BE2C (cell line): Measurements from ENCODE around the gene SH3RF1. TPM values are rescaled to one million over a fixed set of nuclear protein-coding genes. Genes with fewer than 3 reads are reported as not detected.

Experiments used
- DNase-seq: peaks from one replicate; pipeline ENCODE4 v3.0.0-alpha.2; 2020
- H3K27me3 ChIP-seq: fragments of 250-450 bp; sonication (Bioruptor Pico); 2 replicates; pipeline ENCODE4 v1.5.1; 2020; ENCODE audit warnings: mild to moderate bottlenecking
- H3K36me3 ChIP-seq: fragments of 250-450 bp; sonication (Bioruptor Pico); 2 replicates; pipeline ENCODE4 v1.5.1; 2020; ENCODE audit warnings: mild to moderate bottlenecking
- H3K4me1 ChIP-seq: fragments of 250-450 bp; sonication (Bioruptor Pico); 2 replicates; pipeline ENCODE4 v1.5.1; 2020
- H3K4me3 ChIP-seq: 2 replicates; pipeline ENCODE4 v1.5.1; 2011; ENCODE audit warnings: low read depth, low read length
- H3K9me3 ChIP-seq: fragments of 250-450 bp; sonication (Bioruptor Pico); 2 replicates; pipeline ENCODE4 v1.5.1; 2020
- CTCF ChIP-seq: IDR thresholded peaks from 2 replicates; pipeline ENCODE4 v1.5.1; 2012; ENCODE audit warnings: mild to moderate bottlenecking, low read depth, low read length
- polyA plus RNA-seq: library from polyadenylated mRNA; unstranded; fragments of >200 nt; gene quantifications from one replicate; pipeline ENCODE4 v1.2.1, GENCODE V29; 2012; ENCODE audit warnings: low read depth, missing spikeins; ENCODE audit not compliant: insufficient read length, insufficient read depth

The SH3RF1 gene
- polyA plus RNA-seq, result 19.2 TPM

- peaks cover 2% of the 10 kb centered on the region; the same call in 1 of the 2 replicates for H3K36me3 ChIP-seq
- no peaks in the 10 kb centered on the region for H3K9me3 ChIP-seq
- TF ChIP-seq CTCF, result no peak
- no peaks in the 10 kb centered on the region for H3K27me3 ChIP-seq
- DNase-seq, result peak; percentile 88
- peaks cover 5% of the 10 kb centered on the region; the same call in 1 of the 2 replicates for H3K4me1 ChIP-seq
- H3K4me3 ChIP-seq, result peak within 1 kb of the TSS; percentile 84
Measured at GRCh38 chr4:169270810-169271691, at the start of gene SH3RF1. Gene SH3RF1, minus strand, starts transcription at chr4:169270956. Its CDS starts 1,744 bp downstream, at chr4:169269212.

GRCh38 chr4:169315530-169316343, 45.0 kb upstream of the SH3RF1 start:
- no peak for TF ChIP-seq CTCF
- Histone ChIP-seq H3K4me3 (no peak overlapping the region), H3K27me3 (no peaks in the 10 kb centered on the region), H3K9me3 (no peaks in the 10 kb centered on the region), H3K36me3 (no peaks in the 10 kb centered on the region), H3K4me1 (peaks cover 32% of the 10 kb centered on the region)
- peak; percentile 53 for DNase-seq

GRCh38 chr4:169314906-169315305, 44.1 kb upstream of the SH3RF1 start:
- H3K4me3 ChIP-seq, result peak overlapping the region; percentile 7; the same call in 1 of the 2 replicates
- peaks cover 32% of the 10 kb centered on the region for H3K4me1 ChIP-seq
- no peak for TF ChIP-seq CTCF

GRCh38 chr4:169313732-169314131, 43.0 kb upstream of the SH3RF1 start:
- H3K27me3 ChIP-seq, result no peaks in the 10 kb centered on the region
- no peak for DNase-seq
- peaks cover 32% of the 10 kb centered on the region for H3K4me1 ChIP-seq
- H3K9me3 ChIP-seq, result no peaks in the 10 kb centered on the region
- no peak for TF ChIP-seq CTCF
- H3K4me3 ChIP-seq, result no peak overlapping the region
- H3K36me3 ChIP-seq, result no peaks in the 10 kb centered on the region

More at GRCh38 chr4:169314906-169315305, 44.1 kb upstream of the SH3RF1 start:
- peak; percentile 87 for DNase-seq
- no peaks in the 10 kb centered on the region for H3K27me3 ChIP-seq
- H3K9me3 ChIP-seq, result no peaks in the 10 kb centered on the region
- no peaks in the 10 kb centered on the region for H3K36me3 ChIP-seq

- no peak for DNase-seq
- TF ChIP-seq CTCF, result no peak
- Histone ChIP-seq H3K27me3 (no peaks in the 10 kb centered on the region), H3K4me1 (peaks cover 32% of the 10 kb centered on the region), H3K36me3 (no peaks in the 10 kb centered on the region), H3K9me3 (no peaks in the 10 kb centered on the region), H3K4me3 (no peak overlapping the region)
Measured at GRCh38 chr4:169312690-169313422, 42.1 kb upstream of the SH3RF1 start.
